ENCODE measurements around the gene ABCA4.

ABCA4 gene

GRCh38 chr1:93967306-93967705, 153.6 kb downstream of the ABCA4 start:
- no peak for TF ChIP-seq CTCF (IDR thresholded peaks at IDR 0.05; ENCODE audit: extremely low read depth, missing control alignments)
- DNase-seq (ENCODE audit: low spot score), result no peak

GRCh38 chr1:93965888-93966287, 155.1 kb downstream of the ABCA4 start:
- TF ChIP-seq CTCF (IDR thresholded peaks at IDR 0.05; ENCODE audit: extremely low read depth, missing control alignments), result no peak
- DNase-seq (ENCODE audit: low spot score), result no peak

- DNase-seq (ENCODE audit: low spot score), result no peak
- no peak for TF ChIP-seq CTCF (IDR thresholded peaks at IDR 0.05; ENCODE audit: extremely low read depth, missing control alignments)
Observed at GRCh38 chr1:93965256-93965655, 155.7 kb downstream of the ABCA4 start.

GRCh38 chr1:93964777-93965200, 156.2 kb downstream of the ABCA4 start:
- no peak for TF ChIP-seq CTCF (IDR thresholded peaks at IDR 0.05; ENCODE audit: extremely low read depth, missing control alignments)
- no peak for DNase-seq (ENCODE audit: low spot score)

GRCh38 chr1:93964096-93964776, 156.7 kb downstream of the ABCA4 start:
- no peak for DNase-seq (ENCODE audit: low spot score)
- no peak for TF ChIP-seq CTCF (IDR thresholded peaks at IDR 0.05; ENCODE audit: extremely low read depth, missing control alignments)

GRCh38 chr1:93963585-93963984, 157.4 kb downstream of the ABCA4 start:
- no peak for DNase-seq (ENCODE audit: low spot score)

GRCh38 chr1:93961906-93962305, 159.0 kb downstream of the ABCA4 start:
- TF ChIP-seq CTCF (IDR thresholded peaks at IDR 0.05; ENCODE audit: extremely low read depth, missing control alignments), result no peak
- no peak for DNase-seq (ENCODE audit: low spot score)

More at GRCh38 chr1:93963585-93963984, 157.4 kb downstream of the ABCA4 start:
- no peak for TF ChIP-seq CTCF (IDR thresholded peaks at IDR 0.05; ENCODE audit: extremely low read depth, missing control alignments)

All from GM20000 (cell line).